ENCODE data around the gene DAD1.
A peak's percentile ranks its signal among the peaks of the same experiment; 100 is the strongest.
"Not testable (repeated sequence)": the region's sequence is repeated elsewhere in the genome, so short reads cannot be mapped to it uniquely, and the experiment has no call there.

Gene DAD1

DNA sequence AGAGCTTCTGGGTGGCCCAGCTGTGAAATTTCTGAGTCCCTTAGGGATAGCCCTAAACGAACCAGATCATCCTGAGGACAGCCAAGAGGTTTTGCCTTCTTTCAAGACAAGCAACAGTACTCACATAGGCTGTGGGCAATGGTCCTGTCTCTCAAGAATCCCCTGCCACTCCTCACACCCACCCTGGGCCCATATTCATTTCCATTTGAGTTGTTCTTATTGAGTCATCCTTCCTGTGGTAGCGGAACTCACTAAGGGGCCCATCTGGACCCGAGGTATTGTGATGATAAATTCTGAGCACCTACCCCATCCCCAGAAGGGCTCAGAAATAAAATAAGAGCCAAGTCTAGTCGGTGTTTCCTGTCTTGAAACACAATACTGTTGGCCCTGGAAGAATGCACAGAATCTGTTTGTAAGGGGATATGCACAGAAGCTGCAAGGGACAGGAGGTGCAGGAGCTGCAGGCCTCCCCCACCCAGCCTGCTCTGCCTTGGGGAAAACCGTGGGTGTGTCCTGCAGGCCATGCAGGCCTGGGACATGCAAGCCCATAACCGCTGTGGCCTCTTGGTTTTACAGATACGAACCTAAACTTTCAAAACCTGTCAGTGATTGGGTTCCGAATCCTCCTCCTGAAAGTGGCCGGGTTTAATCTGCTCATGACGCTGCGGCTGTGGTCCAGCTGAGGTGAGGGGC lies 38.9 kb downstream of the DAD1 start:
- peak in 1 of 2 experiments; percentile 23 for DNase-seq

DNA sequence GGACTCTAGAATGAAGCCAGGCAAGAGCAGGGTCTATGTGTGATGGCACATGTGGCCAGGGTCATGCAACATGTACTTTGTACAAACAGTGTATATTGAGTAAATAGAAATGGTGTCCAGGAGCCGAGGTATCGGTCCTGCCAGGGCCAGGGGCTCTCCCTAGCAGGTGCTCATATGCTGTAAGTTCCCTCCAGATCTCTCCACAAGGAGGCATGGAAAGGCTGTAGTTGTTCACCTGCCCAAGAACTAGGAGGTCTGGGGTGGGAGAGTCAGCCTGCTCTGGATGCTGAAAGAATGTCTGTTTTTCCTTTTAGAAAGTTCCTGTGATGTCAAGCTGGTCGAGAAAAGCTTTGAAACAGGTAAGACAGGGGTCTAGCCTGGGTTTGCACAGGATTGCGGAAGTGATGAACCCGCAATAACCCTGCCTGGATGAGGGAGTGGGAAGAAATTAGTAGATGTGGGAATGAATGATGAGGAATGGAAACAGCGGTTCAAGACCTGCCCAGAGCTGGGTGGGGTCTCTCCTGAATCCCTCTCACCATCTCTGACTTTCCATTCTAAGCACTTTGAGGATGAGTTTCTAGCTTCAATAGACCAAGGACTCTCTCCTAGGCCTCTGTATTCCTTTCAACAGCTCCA lies 39.6 kb downstream of the DAD1 start:
- DNase-seq, result no peak

DNA sequence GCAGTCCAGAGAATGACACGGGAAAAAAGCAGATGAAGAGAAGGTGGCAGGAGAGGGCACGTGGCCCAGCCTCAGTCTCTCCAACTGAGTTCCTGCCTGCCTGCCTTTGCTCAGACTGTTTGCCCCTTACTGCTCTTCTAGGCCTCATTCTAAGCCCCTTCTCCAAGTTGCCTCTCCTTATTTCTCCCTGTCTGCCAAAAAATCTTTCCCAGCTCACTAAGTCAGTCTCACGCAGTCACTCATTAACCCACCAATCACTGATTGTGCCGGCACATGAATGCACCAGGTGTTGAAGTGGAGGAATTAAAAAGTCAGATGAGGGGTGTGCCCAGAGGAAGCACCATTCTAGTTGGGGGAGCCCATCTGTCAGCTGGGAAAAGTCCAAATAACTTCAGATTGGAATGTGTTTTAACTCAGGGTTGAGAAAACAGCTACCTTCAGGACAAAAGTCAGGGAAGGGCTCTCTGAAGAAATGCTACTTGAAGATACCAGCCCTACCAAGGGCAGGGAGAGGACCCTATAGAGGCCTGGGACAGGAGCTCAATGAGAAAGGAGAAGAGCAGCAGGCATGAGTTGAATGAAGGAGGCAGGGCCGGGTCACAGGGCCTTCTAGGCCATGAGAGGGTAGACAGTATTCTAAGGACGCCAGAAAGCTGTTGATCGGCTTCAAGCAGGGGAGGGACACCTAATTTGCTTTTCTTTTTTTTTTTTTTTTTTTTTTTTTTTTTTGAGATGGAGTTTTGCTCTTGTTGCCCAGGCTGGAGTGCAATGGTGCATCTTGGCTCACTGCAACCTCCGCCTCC lies 40.9 kb downstream of the DAD1 start:
- peak; percentile 90 for DNase-seq

DNA sequence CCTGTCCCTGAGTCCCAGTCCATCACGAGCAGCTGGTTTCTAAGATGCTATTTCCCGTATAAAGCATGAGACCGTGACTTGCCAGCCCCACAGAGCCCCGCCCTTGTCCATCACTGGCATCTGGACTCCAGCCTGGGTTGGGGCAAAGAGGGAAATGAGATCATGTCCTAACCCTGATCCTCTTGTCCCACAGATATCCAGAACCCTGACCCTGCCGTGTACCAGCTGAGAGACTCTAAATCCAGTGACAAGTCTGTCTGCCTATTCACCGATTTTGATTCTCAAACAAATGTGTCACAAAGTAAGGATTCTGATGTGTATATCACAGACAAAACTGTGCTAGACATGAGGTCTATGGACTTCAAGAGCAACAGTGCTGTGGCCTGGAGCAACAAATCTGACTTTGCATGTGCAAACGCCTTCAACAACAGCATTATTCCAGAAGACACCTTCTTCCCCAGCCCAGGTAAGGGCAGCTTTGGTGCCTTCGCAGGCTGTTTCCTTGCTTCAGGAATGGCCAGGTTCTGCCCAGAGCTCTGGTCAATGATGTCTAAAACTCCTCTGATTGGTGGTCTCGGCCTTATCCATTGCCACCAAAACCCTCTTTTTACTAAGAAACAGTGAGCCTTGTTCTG lies 41.6 kb downstream of the DAD1 start:
- DNase-seq, result peak; percentile 49 to 67

DNA sequence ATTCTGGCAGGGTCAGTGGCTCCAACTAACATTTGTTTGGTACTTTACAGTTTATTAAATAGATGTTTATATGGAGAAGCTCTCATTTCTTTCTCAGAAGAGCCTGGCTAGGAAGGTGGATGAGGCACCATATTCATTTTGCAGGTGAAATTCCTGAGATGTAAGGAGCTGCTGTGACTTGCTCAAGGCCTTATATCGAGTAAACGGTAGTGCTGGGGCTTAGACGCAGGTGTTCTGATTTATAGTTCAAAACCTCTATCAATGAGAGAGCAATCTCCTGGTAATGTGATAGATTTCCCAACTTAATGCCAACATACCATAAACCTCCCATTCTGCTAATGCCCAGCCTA lies 42.3 kb downstream of the DAD1 start:
- DNase-seq, result no peak

DNA sequence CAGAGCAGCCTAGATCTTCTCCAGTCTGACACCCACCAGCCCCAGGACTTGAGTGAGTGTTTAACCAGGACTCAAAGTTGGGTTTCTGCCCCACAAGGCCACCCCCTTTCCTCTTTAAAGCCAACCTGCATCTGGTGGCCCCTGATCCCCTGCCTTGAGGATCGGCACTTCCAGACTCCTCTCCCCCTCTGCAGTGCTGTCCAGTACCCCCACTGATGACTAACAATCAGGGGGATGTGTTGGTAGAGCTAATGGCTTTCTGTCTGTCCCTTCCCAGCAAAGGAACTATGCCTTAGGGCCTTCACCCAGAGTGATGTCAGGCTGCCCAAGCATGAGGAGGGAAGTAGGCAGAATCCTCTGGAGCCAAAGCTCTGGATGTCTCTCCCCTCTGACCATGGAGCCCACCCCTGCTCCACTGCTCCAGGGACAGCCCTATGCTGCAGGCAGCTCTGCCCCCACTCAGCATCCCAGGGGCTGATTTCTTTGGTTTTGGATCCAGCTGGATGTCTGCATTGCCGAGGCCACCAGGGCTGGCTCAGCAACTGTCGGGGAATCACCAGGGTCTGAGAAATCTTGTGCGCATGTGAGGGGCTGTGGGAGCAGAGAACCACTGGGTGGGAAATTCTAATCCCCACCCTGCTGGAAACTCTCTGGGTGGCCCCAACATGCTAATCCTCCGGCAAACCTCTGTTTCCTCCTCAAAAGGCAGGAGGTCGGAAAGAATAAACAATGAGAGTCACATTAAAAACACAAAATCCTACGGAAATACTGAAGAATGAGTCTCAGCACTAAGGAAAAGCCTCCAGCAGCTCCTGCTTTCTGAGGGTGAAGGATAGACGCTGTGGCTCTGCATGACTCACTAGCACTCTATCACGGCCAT lies 42.9 kb downstream of the DAD1 start:
- no peak for DNase-seq

DNA sequence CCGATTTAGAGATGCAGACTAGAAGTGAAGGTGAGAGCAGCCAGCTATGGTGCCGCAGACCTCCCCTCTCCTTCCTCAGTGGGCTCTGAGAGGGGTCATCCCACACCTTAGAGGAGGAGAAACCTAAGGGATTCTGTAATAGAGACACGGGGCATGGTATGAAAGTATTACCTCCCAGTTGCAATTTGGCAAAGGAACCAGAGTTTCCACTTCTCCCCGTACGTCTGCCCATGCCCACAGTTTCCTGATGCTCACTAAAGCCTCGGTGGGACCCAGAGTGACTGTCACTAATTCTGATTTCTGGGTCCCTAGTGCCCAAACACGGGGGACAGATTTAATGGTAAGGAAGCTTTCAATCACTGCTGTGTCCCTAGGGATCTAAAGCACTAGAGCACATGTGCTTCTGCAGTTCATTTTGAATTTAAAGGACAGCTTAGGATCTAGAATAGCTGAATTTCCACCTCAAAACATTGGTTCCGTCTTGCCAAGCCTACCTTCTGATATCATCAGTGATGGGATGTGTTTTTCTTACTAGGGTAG lies 44.1 kb downstream of the DAD1 start:
- no peak for DNase-seq

DNA sequence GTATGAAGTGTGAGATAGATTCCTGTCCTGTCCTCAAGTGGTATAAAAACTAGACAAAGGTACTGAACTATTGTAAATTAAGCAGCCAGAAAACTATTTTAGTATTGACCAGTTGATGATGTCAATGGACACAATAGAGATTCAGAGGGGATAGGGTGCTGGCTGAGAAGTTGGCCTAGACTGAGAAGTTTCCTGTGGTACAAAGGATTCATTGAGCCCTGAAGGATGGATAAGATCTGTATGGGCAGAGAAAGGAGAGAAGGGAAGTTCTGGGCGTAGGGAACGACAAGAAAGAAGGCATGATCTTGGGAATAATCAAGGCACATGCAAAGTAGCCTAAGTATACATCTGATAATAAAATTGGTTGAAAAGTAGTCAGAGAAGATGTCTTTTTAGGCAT lies 44.6 kb downstream of the DAD1 start:
- no peak for DNase-seq

DNA sequence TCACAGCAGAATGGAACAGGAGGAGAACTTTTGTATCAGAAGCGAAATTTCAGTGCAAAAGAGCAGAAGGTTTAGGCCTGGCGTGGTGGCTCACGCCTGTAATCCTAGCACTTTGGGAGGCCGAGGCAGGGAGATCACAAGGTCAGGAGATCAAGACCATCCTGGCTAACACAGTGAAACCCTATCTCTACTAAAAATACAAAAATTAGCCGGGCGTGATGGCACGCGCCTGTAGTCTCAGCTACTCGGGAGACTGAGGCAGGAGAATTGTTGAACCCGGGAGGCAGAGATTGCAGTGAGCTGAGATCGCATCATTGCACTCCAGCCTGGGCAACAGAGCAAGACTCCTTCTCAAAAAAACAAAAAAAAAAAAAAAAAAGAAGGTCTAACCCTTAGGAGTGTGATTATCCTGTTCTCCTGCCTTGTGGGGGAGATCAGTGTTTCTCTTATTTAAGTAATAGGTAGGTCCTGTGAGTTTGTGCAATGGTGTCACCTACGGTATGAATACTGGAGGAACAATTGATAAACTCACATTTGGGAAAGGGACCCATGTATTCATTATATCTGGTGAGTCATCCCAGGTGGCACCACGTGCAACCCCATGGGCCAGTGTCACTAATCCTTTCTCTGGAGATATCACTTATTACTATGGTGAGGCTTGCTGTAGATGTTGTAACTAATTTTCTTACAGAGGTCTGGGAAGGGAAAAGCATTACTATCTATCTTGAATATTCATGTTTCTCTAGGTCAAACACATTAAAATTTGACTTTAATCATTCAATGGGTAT lies 45.3 kb downstream of the DAD1 start:
- DNase-seq, result not testable (repeated sequence)

DNA sequence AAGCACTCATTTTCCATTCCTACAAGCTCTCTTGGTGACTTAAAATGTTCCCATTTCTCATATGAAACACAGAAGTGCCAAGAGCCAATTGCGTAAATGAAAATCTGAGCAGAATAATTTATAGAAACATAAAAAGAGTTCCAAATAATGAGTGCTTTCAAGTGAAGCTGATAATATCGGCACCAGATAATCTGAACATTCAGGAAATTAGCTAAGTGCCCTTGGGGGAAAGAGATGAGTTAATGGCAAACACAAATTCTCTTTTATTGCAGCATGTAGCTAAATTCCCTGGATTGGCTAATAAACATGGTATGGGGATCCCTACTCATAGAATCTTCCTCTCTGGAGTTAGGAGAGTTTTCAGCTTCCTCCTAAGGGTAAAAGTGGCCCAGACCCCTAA lies 46.7 kb downstream of the DAD1 start:
- DNase-seq, result no peak

DNA sequence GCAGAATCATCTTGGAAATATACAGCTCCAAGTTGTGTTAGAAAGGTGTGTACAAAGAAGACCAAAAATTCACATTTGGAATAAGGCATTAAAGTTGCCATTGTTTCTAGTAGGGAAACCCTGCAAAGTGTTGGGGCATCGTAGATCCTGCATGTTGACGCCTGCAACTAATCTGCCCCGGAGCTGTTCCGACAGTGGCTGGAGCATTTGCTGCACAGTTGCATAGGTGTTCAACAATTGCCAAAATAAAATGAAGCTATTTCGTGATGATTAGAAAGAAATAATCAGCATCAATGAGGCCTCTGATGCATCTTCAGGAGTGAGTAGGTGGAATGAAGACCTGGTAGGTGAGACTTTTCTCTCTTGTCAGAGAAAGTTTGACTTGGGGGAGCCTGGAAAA lies 47.3 kb downstream of the DAD1 start:
- DNase-seq, result no peak

DNA sequence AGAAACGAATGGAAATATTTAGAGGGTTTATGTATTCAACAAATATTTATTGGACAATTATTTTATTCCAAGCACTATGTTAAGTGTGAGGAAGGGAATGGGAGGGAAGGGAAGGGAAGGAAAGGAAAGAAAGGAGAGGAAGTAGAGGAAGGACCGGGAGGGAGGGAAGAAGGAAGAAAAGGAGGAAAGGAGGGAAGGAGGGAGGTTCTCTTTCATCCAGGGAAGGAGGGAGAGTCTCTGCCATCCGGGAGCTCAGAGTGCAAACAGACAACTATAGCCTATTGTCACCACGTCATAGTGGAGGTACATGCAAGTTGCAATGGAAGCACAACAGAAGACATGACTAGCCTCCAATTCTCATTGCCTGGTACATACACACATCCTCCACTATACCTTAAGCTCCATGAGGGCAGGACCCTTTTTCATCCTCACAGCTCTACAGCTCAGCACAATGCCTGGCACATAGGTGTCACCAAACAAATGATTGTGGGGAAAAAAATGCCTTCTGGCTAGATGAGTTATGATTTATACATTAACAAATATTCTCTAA lies 48.1 kb downstream of the DAD1 start:
- DNase-seq, result no peak

DNA sequence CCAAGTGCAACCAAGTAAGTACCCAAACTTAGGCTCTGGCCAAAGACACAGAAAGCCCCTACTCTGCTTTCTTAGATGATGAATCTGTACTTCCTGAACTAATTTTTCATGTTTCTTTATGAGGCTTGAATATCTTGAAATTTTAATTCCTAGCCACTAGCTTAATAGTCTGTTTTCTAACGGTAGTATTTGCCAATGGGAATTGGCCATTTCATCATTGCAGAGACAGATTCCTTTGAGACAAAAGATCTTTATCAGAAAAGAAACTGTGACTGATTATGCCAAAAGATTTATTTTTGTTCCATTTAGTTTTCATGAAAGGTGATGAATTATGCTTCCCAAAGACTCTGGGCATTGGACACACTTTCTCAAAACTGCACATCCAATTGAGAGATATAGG lies 48.7 kb downstream of the DAD1 start:
- DNase-seq, result no peak

DNA sequence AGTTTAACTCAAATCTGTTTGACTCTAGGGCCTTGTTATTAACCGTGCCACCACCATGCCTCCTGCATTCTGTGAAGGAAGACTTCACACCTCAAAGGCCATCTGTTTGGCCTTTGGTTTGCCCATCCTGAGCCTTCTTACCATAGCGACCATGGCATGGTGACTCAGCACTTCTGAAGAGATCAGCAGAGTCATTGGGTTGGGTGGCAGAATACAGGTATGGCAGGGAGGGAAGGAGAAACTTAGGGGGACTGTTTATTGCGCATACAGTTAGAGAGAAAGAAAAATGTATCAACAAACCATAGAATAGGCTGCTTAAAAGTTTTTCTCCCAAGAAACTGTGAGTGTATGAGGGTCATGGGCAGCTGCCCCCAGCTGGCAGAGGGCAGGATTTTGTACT lies 49.2 kb downstream of the DAD1 start:
- no peak for DNase-seq

DNA sequence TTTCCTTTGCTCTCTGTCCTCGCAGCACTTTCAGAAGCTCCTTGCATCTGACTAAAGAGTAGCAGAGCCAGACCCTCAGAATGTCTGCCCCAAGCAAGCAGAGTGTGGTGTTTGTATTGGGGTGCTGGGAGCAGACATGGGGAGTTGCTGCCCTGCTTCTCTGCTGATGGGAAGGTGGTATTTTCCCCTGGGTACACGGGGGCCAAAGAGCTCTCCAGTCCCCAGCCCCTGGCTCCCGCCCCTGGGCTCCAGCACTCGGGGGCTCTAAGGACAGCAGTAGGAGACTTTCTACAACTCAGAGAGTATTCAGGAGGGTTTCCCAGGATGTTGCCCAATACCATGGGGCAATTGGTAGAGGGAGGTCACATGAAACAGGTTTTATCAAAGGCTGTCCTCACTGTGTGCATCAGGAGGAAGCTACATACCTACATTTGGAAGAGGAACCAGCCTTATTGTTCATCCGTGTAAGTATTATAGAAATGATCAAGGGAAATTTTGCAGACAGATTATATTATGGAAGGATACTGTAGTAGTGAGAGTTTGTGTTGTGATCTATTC lies 50.3 kb downstream of the DAD1 start:
- DNase-seq, result no peak

DNA sequence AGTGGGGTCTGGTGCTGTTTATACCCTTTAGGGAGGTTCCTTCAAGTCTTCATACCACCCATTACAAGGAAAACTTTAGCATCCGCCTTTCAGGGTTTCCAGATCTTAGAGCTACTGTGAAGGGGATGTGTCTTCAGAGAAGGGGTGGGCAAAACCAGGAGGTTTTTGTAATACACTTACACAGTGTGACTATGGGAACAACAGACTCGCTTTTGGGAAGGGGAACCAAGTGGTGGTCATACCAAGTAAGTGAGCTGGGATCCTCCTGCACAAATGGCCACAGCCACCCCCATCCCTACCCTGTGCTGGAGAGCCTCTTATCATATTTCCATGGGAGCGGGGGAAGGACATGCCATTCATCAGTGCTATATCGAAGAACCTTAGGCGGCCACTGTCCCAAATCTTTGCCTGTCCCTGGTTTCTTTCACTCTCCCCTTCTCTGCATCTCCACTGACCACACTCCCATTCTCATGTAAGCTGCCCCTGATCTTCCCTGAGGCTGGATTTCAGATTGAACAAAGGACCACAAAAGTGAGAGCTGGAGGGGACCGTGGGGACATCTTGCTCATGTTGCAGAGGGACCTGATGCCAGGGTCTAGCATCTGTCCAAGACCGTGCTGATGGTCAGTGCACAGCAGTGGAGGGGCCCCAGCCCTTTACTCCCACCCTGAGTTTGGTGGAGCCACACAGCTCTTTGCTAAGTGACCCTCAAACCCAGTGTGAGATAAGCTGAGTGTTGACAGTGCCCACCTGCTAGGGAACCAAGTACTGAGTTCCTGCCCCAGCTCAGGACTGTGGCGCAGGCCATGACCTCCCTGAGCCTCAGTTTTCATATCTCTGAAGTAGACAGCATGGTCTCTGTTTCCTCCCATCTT lies 51.4 kb downstream of the DAD1 start:
- DNase-seq, result no peak

DNA sequence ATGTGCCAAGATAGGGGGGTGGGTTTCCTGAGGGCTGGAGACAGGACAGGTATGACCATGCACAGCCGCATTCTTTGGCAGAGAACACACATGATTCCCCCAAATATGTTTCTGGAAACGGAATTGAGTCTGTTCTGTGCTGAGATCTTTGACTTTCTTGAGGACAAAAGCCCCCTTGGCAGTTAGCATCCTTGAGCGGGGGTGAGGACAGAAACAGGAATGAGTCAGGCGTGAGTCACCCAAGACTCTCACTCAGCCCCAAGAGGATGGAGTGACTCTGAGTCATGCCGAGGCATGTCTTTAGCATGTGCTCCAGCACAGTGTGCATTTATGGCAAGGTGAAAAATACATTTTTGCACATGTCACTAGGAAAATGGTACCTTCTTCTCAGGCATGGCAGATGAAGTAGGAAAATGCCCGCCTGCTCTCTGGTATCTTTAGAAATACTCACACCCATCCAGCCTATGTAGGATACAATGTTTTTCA lies 52.1 kb downstream of the DAD1 start:
- DNase-seq, result no peak

DNA sequence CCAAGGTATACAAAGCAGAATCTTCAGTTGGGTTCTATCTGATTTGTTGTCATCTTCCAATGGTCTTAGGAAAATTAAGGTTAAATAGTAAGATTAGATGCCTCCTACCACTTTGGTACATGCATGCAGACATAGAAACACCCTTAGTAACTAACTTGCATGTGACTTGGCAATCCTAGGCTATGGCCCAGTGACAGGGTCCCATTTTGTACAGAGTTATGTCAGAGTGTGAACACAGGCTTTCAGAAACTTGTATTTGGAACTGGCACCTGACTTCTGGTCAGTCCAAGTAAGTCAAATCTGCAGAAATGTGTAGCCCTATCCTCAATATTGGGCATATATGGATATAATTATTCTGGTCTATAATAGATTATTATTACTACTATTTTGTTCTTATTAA lies 53.1 kb downstream of the DAD1 start:
- DNase-seq, result no peak

DNA sequence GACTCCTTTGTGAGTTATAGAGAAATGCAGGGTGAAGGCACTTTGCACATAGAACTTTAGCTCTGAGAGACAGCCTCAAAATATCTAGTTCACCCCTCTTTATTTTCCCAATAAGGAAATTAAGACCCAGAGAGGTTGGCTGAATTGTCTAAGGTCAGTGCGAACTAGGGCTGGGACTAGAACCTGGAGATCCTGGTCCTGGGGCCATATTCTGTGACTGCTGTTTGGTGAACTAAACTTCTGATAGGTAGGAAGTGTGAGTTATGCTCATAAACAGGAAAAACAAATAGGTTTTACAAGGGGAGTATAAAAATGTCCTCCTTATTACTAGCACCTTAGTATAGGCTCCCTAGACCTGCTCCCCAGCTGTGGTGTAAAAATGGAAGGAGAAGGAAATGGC lies 53.9 kb downstream of the DAD1 start:
- DNase-seq, result no peak

DNA sequence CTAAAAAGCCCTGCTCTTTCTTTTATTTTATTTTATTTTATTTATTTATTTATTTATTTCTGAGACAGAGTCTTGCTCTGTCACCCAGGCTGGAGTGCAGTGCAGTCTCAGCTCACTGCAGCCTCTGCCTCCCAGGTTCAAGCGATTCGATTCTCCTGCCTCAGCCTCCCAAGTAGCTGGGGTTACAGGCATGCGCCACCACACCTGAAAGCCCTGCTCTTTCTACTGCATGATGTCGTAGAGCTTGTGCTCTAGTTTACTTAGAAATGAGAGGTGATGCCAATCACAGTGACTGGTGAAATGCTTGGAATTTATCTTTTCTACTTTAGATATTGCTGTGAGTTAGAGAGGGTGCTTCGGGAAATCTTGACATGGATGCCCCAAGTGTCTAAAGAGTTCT lies 54.5 kb downstream of the DAD1 start:
- no peak for DNase-seq
